Esophagus squamous epithelium (tissue), 4 donors: Measurements from ENCODE around the gene CNOT1.

Experiments
- CTCF ChIP-seq, 6 experiments: fragments of 450-650 bp in 4 of 6; fragments of 200-600 bp in 2 of 6; sonication (generic) in 2 of 6; IDR thresholded peaks; one replicate each; pipeline ENCODE4 v1.5.1; 2016 to 2019; ENCODE audit warnings: antibody characterized with exemption in 6 of 6, mild to moderate bottlenecking in 4 of 6, moderate library complexity in 4 of 6
- POLR2A ChIP-seq, 4 donors: fragments of 450-650 bp; IDR thresholded peaks; one replicate each; pipeline ENCODE4 v1.6.1; 2017; ENCODE audit warnings: antibody characterized with exemption in 4 of 4, mild to moderate bottlenecking in 4 of 4, moderate library complexity in 3 of 4

GRCh38 chr16:58503166-58503862 is 126.3 kb downstream of the CNOT1 start:
- TF ChIP-seq POLR2A (IDR thresholded peaks at IDR 0.05) (no peak), CTCF (IDR thresholded peaks at IDR 0.05) (no peak)
